ENCODE measurements around the gene N4BP3. TPM values are rescaled to one million over a fixed set of nuclear protein-coding genes. Genes with fewer than 3 reads are reported as not detected.
"Not testable (repeated sequence)": the region's sequence is repeated elsewhere in the genome, so short reads cannot be mapped to it uniquely, and the experiment has no call there.

Gene N4BP3, protein sequence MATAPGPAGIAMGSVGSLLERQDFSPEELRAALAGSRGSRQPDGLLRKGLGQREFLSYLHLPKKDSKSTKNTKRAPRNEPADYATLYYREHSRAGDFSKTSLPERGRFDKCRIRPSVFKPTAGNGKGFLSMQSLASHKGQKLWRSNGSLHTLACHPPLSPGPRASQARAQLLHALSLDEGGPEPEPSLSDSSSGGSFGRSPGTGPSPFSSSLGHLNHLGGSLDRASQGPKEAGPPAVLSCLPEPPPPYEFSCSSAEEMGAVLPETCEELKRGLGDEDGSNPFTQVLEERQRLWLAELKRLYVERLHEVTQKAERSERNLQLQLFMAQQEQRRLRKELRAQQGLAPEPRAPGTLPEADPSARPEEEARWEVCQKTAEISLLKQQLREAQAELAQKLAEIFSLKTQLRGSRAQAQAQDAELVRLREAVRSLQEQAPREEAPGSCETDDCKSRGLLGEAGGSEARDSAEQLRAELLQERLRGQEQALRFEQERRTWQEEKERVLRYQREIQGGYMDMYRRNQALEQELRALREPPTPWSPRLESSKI
- total RNA-seq = 10 to 100 TPM in 1 of 8 experiments, 1 to 10 TPM in 5, under 1 TPM in 2; 0.41 to 11.4 (median 7.8) TPM

DNA sequence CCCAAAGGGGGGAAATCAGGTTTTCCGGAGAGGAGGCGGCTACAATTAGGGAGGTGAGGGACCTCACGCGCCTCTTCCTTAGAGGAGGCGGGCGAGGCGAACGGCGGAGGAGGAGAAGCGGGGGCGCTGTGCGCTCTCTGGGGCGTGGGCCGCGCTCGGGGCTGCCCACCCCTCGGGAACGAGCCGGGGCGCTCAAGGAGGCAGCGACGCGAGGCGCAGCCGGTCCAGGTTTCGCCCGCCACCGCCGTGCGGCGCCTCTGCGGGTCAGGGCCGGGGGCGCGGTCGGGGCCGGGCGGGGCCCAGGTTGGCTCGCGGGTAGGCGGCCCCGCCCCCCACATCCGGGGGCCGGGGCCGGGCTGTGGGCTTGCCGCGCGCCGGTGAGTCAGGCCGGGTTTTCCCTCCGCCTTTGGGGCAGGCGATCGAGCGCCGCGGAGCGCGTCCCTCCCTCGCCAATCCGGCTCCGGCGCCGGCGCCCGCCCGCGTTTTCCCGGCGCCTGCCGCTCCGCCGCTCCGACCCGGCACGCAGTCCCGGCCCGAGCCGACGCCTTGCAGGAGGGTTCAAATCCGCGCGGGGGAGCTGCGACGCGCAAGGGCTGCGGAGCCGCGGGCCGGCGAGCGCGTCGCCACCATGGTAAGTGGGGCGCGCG lies at the start of gene N4BP3:
N4BP3 (plus strand) TSS at position 392 of the 647 bp plus-strand sequence. CDS start 6,052 bp downstream, outside the sequence.
- peak within 1 kb of the TSS; percentile 58 to 79 for H3K27ac ChIP-seq
- 3 to 4% methylated on average over 6 to 10 of the region's 96 CpGs; no CpG with 5 or more reads in 8 of the 10 experiments for WGBS, 10 experiments
- H3K4me3 ChIP-seq = peak within 1 kb of the TSS; percentile 40 to 62 (median 55)
- peaks cover 24 to 26% of the 10 kb centered on the region in 2 donors for H3K4me1 ChIP-seq (replicated peaks in 1 of 2)
- in situ Hi-C loops (cut with MboI; ENCODE audit: low pct_unique_long_range_greater_than_20kb in 2 of 9, low sequenced_read_pairs in 9 of 9, unreplicated experiment in 9 of 9) = no loop called here
- peak; percentile 77 to 85 (median 81) for ATAC-seq (replicated peaks in 6 of 8)

GRCh38 chr5:178067755-178068154 lies 45.6 kb upstream of the N4BP3 start:
- Histone ChIP-seq H3K4me3 (no peak overlapping the region), H3K4me1 (replicated peaks in 1 of 2) (no peaks in the 10 kb centered on the region), H3K27ac (no peak overlapping the region)
- ATAC-seq (replicated peaks in 6 of 8) = peak in 3 of 8 experiments; percentile 84 to 98 (median 95)
- 0 to 80% (median 26%) methylated on average over 1 to 5 of the region's 6 CpGs; no CpG with 5 or more reads in 2 of the 10 experiments for WGBS, 10 experiments
- in situ Hi-C loops (cut with MboI; ENCODE audit: low pct_unique_long_range_greater_than_20kb in 2 of 9, low sequenced_read_pairs in 9 of 9, unreplicated experiment in 9 of 9) = loop anchor here in 3 of 9 experiments (25.0 kb wide), 1 partner anchor 95 kb away; the partner anchor contains the start of gene NHP2 (in 3 of the 3)

DNA sequence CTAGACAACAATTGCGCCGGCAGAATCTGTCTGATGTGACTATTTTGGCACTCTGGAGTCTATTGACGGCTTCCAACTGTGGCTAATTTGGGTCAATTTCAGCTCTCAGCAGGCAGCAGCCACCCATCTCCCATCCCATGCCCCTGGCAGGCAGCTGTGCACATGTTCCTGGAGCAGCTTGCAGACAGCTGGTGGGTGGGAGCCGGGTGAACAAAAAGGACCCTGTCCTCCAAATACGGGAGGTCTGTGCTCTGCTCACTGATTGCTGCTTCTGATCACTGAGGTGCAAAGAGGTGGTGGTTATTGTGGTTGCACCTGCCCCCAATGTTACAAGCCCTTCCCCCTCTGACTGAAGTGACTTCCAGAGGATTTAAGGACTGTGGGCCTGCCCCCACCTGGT lies 45.0 kb upstream of the N4BP3 start:
- in situ Hi-C loops (cut with MboI; ENCODE audit: low pct_unique_long_range_greater_than_20kb in 2 of 9, low sequenced_read_pairs in 9 of 9, unreplicated experiment in 9 of 9) = loop anchor here in 3 of 9 experiments (25.0 kb wide), 1 partner anchor 94 kb away; the partner anchor contains the start of gene NHP2 (in 3 of the 3)
- peak in 3 of 8 experiments; percentile 31 to 68 (median 59) for ATAC-seq (replicated peaks in 6 of 8)
- Histone ChIP-seq H3K4me1 (replicated peaks in 1 of 2) (no peaks in the 10 kb centered on the region), H3K4me3 (no peak overlapping the region), H3K27ac (no peak overlapping the region)
- 4 to 100% (median 58%) methylated on average over 2 to 5 of the region's 5 CpGs; no CpG with 5 or more reads in 3 of the 10 experiments for WGBS, 10 experiments

GRCh38 chr5:178069909-178070308 lies 43.4 kb upstream of the N4BP3 start:
- in situ Hi-C loops (cut with MboI; ENCODE audit: low pct_unique_long_range_greater_than_20kb in 2 of 9, low sequenced_read_pairs in 9 of 9, unreplicated experiment in 9 of 9) = loop anchor here in 7 of 9 experiments (10.0 to 25.0 kb wide), 4 partner anchors 75 to 95 kb away; partner anchors contain the start of gene NHP2 (in 4 of the 7)
- H3K4me3 ChIP-seq = no peak overlapping the region
- no peak overlapping the region for H3K27ac ChIP-seq
- ATAC-seq (replicated peaks in 6 of 8) = peak in 3 of 8 experiments; percentile 10 to 38 (median 25)
- no peaks in the 10 kb centered on the region for H3K4me1 ChIP-seq (replicated peaks in 1 of 2)
- WGBS, 10 experiments = 40% methylated on average over 1 of the region's 5 CpGs; no CpG with 5 or more reads in 9 of the 10 experiments

- 37 to 100% (median 58%) methylated on average over 1 to 3 of the region's 4 CpGs; no CpG with 5 or more reads in 3 of the 10 experiments for WGBS, 10 experiments
- ATAC-seq (replicated peaks in 6 of 8) = no peak
- in situ Hi-C loops (cut with MboI; ENCODE audit: low pct_unique_long_range_greater_than_20kb in 2 of 9, low sequenced_read_pairs in 9 of 9, unreplicated experiment in 9 of 9) = loop anchor here in 7 of 9 experiments (10.0 to 25.0 kb wide), 4 partner anchors 74 to 94 kb away; partner anchors contain the start of gene NHP2 (in 4 of the 7)
Measured at GRCh38 chr5:178071108-178071507, 42.2 kb upstream of the N4BP3 start.

GRCh38 chr5:178072749-178073148 lies 40.6 kb upstream of the N4BP3 start:
- in situ Hi-C loops (cut with MboI; ENCODE audit: low pct_unique_long_range_greater_than_20kb in 2 of 9, low sequenced_read_pairs in 9 of 9, unreplicated experiment in 9 of 9) = loop anchor here in 7 of 9 experiments (10.0 to 25.0 kb wide), 4 partner anchors 72 to 92 kb away; partner anchors contain the start of gene NHP2 (in 4 of the 7)
- no peak for ATAC-seq (replicated peaks in 6 of 8)

More at GRCh38 chr5:178071108-178071507, 42.2 kb upstream of the N4BP3 start:
- Histone ChIP-seq H3K4me1 (replicated peaks in 1 of 2) (peaks cover 0 to 2% of the 10 kb centered on the region in 2 donors), H3K4me3 (no peak overlapping the region), H3K27ac (no peak overlapping the region)

GRCh38 chr5:178074266-178074952 lies 38.9 kb upstream of the N4BP3 start:
- H3K4me3 ChIP-seq = no peak overlapping the region
- 0 to 76% (median 60%) methylated on average over 1 to 9 of the region's 14 CpGs; no CpG with 5 or more reads in 5 of the 10 experiments for WGBS, 10 experiments
- H3K4me1 ChIP-seq (replicated peaks in 1 of 2) = peaks cover 0 to 4% of the 10 kb centered on the region in 2 donors
- peak in 2 of 8 experiments; percentile 26 to 63 for ATAC-seq (replicated peaks in 6 of 8)
- in situ Hi-C loops (cut with MboI; ENCODE audit: low pct_unique_long_range_greater_than_20kb in 2 of 9, low sequenced_read_pairs in 9 of 9, unreplicated experiment in 9 of 9) = loop anchor here in 7 of 9 experiments (10.0 to 25.0 kb wide), 4 partner anchors 70 to 90 kb away; partner anchors contain the start of gene NHP2 (in 4 of the 7)
- H3K27ac ChIP-seq = no peak overlapping the region

More at GRCh38 chr5:178072749-178073148, 40.6 kb upstream of the N4BP3 start:
- Histone ChIP-seq H3K4me3 (no peak overlapping the region), H3K4me1 (replicated peaks in 1 of 2) (peaks cover 0 to 4% of the 10 kb centered on the region in 2 donors), H3K27ac (no peak overlapping the region)
- WGBS, 10 experiments = 27 to 93% (median 75%) methylated on average over 1 to 10 of the region's 10 CpGs; no CpG with 5 or more reads in 1 of the 10 experiments

- H3K4me3 ChIP-seq; H3K4me1 ChIP-seq (replicated peaks in 1 of 2); H3K27ac ChIP-seq; ATAC-seq (replicated peaks in 6 of 8): not testable (repeated sequence)
- in situ Hi-C loops (cut with MboI; ENCODE audit: low pct_unique_long_range_greater_than_20kb in 2 of 9, low sequenced_read_pairs in 9 of 9, unreplicated experiment in 9 of 9) = loop anchor here in 4 of 9 experiments (10.0 kb wide), 3 partner anchors 68 to 88 kb away; partner anchors contain the start of gene NHP2 (in 1 of the 4)
- WGBS, 10 experiments = 80 to 100% (median 94%) methylated on average over 1 to 3 of the region's 4 CpGs; no CpG with 5 or more reads in 3 of the 10 experiments
Measured at GRCh38 chr5:178076965-178077364, 36.4 kb upstream of the N4BP3 start.

DNA sequence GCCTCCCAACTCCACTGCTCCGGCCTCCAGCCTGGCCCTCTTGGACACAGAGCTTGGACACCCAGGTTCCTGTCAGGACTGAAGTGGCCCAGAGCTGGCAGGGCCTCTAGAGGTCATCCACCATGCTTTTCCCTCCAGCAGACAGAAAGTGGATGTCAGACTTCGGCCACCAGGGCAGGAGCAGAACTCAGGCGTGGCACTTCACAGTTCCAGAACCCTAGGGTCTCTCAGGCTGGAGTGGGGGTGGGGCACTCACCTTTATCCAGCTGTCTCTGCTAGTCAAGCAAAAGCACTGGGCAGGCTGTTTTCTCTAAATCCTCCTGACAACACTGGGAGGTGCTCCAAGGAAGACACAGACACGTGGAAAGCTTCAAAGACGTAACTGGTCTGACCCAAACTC lies 35.6 kb upstream of the N4BP3 start:
- in situ Hi-C loops (cut with MboI; ENCODE audit: low pct_unique_long_range_greater_than_20kb in 2 of 9, low sequenced_read_pairs in 9 of 9, unreplicated experiment in 9 of 9) = loop anchor here in 4 of 9 experiments (10.0 kb wide), 3 partner anchors 67 to 87 kb away; partner anchors contain the start of gene NHP2 (in 1 of the 4)
- H3K4me1 ChIP-seq (replicated peaks in 1 of 2) = peaks cover 0 to 4% of the 10 kb centered on the region in 2 donors
- H3K27ac ChIP-seq = no peak overlapping the region
- H3K4me3 ChIP-seq = no peak overlapping the region
- 0 to 100% (median 80%) methylated on average over 1 to 2 of the region's 5 CpGs; no CpG with 5 or more reads in 5 of the 10 experiments for WGBS, 10 experiments
- no peak for ATAC-seq (replicated peaks in 6 of 8)

GRCh38 chr5:178078197-178079010 lies 34.9 kb upstream of the N4BP3 start:
- H3K27ac ChIP-seq = no peak overlapping the region
- peak in 3 of 8 experiments; percentile 10 to 50 (median 37) for ATAC-seq (replicated peaks in 6 of 8)
- no peak overlapping the region for H3K4me3 ChIP-seq
- H3K4me1 ChIP-seq (replicated peaks in 1 of 2) = peaks cover 0 to 4% of the 10 kb centered on the region in 2 donors
- in situ Hi-C loops (cut with MboI; ENCODE audit: low pct_unique_long_range_greater_than_20kb in 2 of 9, low sequenced_read_pairs in 9 of 9, unreplicated experiment in 9 of 9) = loop anchor here in 4 of 9 experiments (10.0 kb wide), 3 partner anchors 66 to 86 kb away; partner anchors contain the start of gene NHP2 (in 1 of the 4)
- 14 to 100% (median 89%) methylated on average over 2 to 16 of the region's 22 CpGs; no CpG with 5 or more reads in 1 of the 10 experiments for WGBS, 10 experiments

DNA sequence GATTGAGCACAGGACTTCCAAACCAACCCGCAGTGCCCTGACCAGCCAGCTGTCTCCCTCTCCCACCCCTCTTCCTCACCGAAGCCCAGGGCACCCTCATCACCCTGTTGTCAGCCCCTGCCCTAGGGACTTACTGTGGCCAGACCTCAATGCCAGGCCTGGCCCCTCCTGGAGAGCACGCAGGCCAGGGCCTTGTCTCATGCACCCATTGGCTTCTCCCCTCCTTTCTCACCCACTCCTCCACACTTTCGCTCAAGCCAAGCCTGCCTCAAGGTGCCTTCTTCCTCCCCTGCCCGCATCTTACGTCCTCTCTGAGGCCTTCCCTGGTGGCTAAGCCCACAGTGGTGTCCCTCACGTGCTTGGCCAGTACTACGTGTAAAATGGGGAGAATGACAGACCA lies 33.3 kb upstream of the N4BP3 start:
- WGBS, 10 experiments = 57 to 100% (median 80%) methylated on average over 1 to 7 of the region's 8 CpGs; no CpG with 5 or more reads in 4 of the 10 experiments
- Histone ChIP-seq H3K4me1 (replicated peaks in 1 of 2) (peaks cover 0 to 4% of the 10 kb centered on the region in 2 donors), H3K4me3 (no peak overlapping the region), H3K27ac (no peak overlapping the region)
- in situ Hi-C loops (cut with MboI; ENCODE audit: low pct_unique_long_range_greater_than_20kb in 2 of 9, low sequenced_read_pairs in 9 of 9, unreplicated experiment in 9 of 9) = no loop called here
- ATAC-seq (replicated peaks in 6 of 8) = no peak
